ENCODE results near the gene IL18.

Gene IL18

DNA sequence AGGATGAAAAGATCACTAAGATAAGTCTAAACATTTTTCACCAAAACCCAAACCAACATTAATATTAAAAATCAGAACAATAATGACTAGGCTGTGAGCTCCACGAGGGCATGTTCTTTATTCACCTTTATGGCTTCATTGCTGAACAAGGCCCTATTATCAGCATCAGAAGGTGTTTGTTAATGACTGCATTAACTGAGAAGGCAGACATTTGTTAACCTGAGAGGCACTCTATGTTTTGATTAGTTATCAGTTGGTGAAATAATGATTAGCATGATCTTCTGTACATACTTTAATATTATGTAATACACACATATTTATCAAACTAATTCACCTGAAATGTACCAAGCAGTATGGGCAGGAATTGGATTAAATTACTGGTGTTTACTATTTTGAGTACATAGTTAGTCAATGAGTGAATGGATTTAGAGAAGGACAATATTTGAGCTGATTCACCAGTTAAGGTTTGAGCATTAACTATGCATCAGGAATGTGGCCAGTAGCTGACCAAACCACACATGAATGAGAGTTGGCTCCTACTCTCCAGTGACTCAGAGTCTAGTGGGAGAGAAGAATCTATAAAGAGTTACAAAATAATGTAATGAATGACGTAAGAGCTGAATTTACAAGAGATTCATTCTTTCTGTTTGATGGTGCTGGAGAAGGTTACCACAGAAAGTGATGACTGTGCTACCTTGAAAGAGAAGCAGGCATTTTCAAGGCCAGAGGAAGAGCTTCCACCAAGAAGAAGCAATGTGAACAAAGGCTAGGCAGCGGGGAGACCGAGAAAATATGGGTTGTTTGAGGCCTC lies 6.7 kb downstream of the IL18 start:
- CTCF ChIA-PET: interaction anchor here (0.6 to 2.0 kb wide), 3 partner anchors 19 to 477 kb away, joined by 3 to 7 read pairs (median 3); partner anchors contain the start of gene BCO2
- no peak for TF ChIP-seq FOXA1 (IDR thresholded peaks at IDR 0.05)
- no peak for TF ChIP-seq ARNT (IDR thresholded peaks at IDR 0.05)
- no peak for TF ChIP-seq BHLHE40 (IDR thresholded peaks at IDR 0.05; ENCODE audit: borderline replicate concordance)
- no peak for TF ChIP-seq FOXM1 (IDR thresholded peaks at IDR 0.05; ENCODE audit: borderline replicate concordance)
- no peak for TF ChIP-seq CTBP1 (IDR thresholded peaks at IDR 0.05; ENCODE audit: borderline replicate concordance)
- TF ChIP-seq FOXK2 (IDR thresholded peaks at IDR 0.05): no peak
- TF ChIP-seq TARDBP (IDR thresholded peaks at IDR 0.05): no peak
- TF ChIP-seq, protein P1, sequence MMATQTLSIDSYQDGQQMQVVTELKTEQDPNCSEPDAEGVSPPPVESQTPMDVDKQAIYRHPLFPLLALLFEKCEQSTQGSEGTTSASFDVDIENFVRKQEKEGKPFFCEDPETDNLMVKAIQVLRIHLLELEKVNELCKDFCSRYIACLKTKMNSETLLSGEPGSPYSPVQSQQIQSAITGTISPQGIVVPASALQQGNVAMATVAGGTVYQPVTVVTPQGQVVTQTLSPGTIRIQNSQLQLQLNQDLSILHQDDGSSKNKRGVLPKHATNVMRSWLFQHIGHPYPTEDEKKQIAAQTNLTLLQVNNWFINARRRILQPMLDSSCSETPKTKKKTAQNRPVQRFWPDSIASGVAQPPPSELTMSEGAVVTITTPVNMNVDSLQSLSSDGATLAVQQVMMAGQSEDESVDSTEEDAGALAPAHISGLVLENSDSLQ (IDR thresholded peaks at IDR 0.05): no peak
- TF ChIP-seq NFRKB (IDR thresholded peaks at IDR 0.05): no peak
- TF ChIP-seq HDGF (IDR thresholded peaks at IDR 0.05; ENCODE audit: borderline replicate concordance): no peak
- TF ChIP-seq LEF1 (IDR thresholded peaks at IDR 0.05; ENCODE audit: borderline replicate concordance): no peak
- no peak for TF ChIP-seq SP1 (IDR thresholded peaks at IDR 0.05)
- no peak for TF ChIP-seq L3MBTL2 (conservative IDR thresholded peaks at IDR 0.05)
- TF ChIP-seq SUZ12 (IDR thresholded peaks at IDR 0.05): no peak
- TF ChIP-seq ELF4 (IDR thresholded peaks at IDR 0.05): no peak
- no peak for TF ChIP-seq ZNF384 (IDR thresholded peaks at IDR 0.05)
- DNase-seq (ENCODE audit: extremely low spot score): no peak
- POLR2A ChIA-PET: no interaction called here

DNA sequence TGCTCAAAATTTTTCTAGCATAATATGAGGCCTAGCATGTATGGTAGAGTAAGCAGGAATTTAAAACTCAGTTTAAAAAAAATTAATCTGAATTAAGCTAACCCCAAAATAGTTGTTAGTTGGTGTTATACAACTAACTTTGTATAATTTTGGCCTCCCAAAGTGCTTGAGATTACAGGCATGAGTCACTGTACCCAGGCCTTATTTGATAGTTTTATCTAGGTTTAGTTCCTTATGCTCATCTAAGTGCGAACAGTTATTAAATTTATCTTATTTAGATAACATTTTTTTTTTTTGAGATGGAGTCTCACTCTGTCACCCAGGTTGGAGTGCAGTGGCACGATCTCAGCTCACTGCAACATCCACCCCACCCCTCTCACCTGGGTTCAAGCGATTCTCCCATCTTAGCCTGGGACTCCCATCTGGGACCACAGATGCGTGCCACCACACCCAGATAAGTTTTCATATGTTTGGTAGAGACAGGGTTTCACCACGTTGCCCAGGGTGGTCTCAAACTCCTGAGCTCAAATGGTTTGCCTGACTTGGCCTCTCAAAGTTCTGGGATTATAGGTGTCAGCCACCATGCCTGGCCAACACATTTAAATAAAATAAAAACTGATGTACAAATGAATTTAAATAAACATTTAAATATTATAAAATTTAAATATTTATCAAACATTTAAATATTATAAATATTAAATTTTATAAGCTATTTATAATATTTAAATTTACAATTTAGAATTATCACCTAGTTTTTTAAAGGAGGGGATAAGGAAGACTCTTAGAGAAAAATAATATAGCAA lies 7.5 kb downstream of the IL18 start:
- ChIA-PET CTCF (interaction anchor here (0.6 to 2.0 kb wide), 2 partner anchors 19 to 476 kb away, joined by 3 to 7 read pairs; partner anchors contain the start of gene BCO2), POLR2A (no interaction called here)
- no peak for TF ChIP-seq TARDBP (IDR thresholded peaks at IDR 0.05)
- TF ChIP-seq ARNT (IDR thresholded peaks at IDR 0.05): no peak
- TF ChIP-seq LEF1 (IDR thresholded peaks at IDR 0.05; ENCODE audit: borderline replicate concordance): no peak
- no peak for TF ChIP-seq SUZ12 (IDR thresholded peaks at IDR 0.05)
- TF ChIP-seq L3MBTL2 (conservative IDR thresholded peaks at IDR 0.05): no peak
- no peak for TF ChIP-seq ZNF384 (IDR thresholded peaks at IDR 0.05)
- no peak for TF ChIP-seq SP1 (IDR thresholded peaks at IDR 0.05)
- no peak for TF ChIP-seq ELF4 (IDR thresholded peaks at IDR 0.05)
- no peak for TF ChIP-seq BHLHE40 (IDR thresholded peaks at IDR 0.05; ENCODE audit: borderline replicate concordance)
- TF ChIP-seq HDGF (IDR thresholded peaks at IDR 0.05; ENCODE audit: borderline replicate concordance): no peak
- TF ChIP-seq FOXM1 (IDR thresholded peaks at IDR 0.05; ENCODE audit: borderline replicate concordance): no peak
- no peak for TF ChIP-seq NFRKB (IDR thresholded peaks at IDR 0.05)
- TF ChIP-seq FOXA1 (IDR thresholded peaks at IDR 0.05): no peak
- no peak for TF ChIP-seq CTBP1 (IDR thresholded peaks at IDR 0.05; ENCODE audit: borderline replicate concordance)
- no peak for TF ChIP-seq FOXK2 (IDR thresholded peaks at IDR 0.05)
- TF ChIP-seq, protein P1 (IDR thresholded peaks at IDR 0.05): no peak
- no peak for DNase-seq (ENCODE audit: extremely low spot score)

DNA sequence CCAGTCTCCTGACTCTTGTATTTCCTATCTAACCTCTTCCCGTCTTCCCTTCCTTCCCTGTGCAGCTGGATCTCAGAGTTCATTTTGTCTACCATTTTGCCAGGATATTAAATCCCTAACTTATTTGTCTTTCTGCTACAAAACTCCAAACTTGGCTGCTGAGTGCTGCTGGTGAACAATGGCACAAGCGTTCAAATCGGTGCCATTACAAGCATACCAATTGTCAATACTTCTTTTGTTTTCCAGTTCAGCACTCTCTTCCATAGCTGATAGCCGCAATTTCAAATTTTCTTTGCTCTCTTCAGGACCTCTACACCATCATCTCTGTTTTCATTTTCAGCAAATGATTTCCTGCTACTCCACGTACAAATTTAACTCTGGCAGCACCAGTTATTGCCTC lies 13.4 kb downstream of the IL18 start:
- CTCF ChIA-PET: no interaction called here
- TF ChIP-seq ARNT (IDR thresholded peaks at IDR 0.05) (no peak), SUZ12 (IDR thresholded peaks at IDR 0.05) (no peak), FOXK2 (IDR thresholded peaks at IDR 0.05) (no peak), CTBP1 (IDR thresholded peaks at IDR 0.05; ENCODE audit: borderline replicate concordance) (no peak), ZNF384 (IDR thresholded peaks at IDR 0.05) (no peak), FOXA1 (IDR thresholded peaks at IDR 0.05) (no peak), BHLHE40 (IDR thresholded peaks at IDR 0.05; ENCODE audit: borderline replicate concordance) (no peak), HDGF (IDR thresholded peaks at IDR 0.05; ENCODE audit: borderline replicate concordance) (no peak), L3MBTL2 (conservative IDR thresholded peaks at IDR 0.05) (no peak), ELF4 (IDR thresholded peaks at IDR 0.05) (no peak), LEF1 (IDR thresholded peaks at IDR 0.05; ENCODE audit: borderline replicate concordance) (no peak), NFRKB (IDR thresholded peaks at IDR 0.05) (no peak), FOXM1 (IDR thresholded peaks at IDR 0.05; ENCODE audit: borderline replicate concordance) (no peak)
- POLR2A ChIA-PET: no interaction called here
- DNase-seq (ENCODE audit: extremely low spot score): no peak

DNA sequence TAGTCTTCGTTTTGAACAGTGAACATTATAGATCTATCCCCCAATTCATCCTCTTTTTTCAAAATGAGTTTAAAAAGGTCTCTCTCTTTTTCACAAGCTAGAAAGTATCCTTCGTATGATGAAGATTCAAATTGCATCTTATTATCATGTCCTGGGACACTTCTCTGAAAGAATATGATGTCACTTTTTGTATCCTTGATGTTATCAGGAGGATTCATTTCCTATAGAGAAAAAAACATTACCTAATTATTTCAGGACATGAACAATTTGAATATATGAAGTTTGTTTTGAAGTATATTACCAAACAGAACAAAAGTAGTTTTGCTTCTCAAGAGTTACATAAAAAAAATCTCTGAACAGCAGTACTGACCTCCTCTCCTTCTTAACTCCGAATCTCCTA lies 20.3 kb downstream of the IL18 start:
- CTCF ChIA-PET: interaction anchor here (0.6 kb wide), 1 partner anchor 30 kb away, joined by 3 read pairs; no protein-coding TSS in a partner anchor
- TF ChIP-seq ZNF384 (IDR thresholded peaks at IDR 0.05): no peak
- no peak for TF ChIP-seq ARNT (IDR thresholded peaks at IDR 0.05)
- TF ChIP-seq LEF1 (IDR thresholded peaks at IDR 0.05; ENCODE audit: borderline replicate concordance): no peak
- no peak for TF ChIP-seq FOXA1 (IDR thresholded peaks at IDR 0.05)
- no peak for TF ChIP-seq L3MBTL2 (conservative IDR thresholded peaks at IDR 0.05)
- TF ChIP-seq SP1 (IDR thresholded peaks at IDR 0.05): no peak
- TF ChIP-seq FOXM1 (IDR thresholded peaks at IDR 0.05; ENCODE audit: borderline replicate concordance): no peak
- no peak for TF ChIP-seq BHLHE40 (IDR thresholded peaks at IDR 0.05; ENCODE audit: borderline replicate concordance)
- no peak for TF ChIP-seq NFRKB (IDR thresholded peaks at IDR 0.05)
- no peak for TF ChIP-seq HDGF (IDR thresholded peaks at IDR 0.05; ENCODE audit: borderline replicate concordance)
- no peak for TF ChIP-seq CTBP1 (IDR thresholded peaks at IDR 0.05; ENCODE audit: borderline replicate concordance)
- no peak for TF ChIP-seq FOXK2 (IDR thresholded peaks at IDR 0.05)
- TF ChIP-seq, protein P1 (IDR thresholded peaks at IDR 0.05): no peak
- TF ChIP-seq TARDBP (IDR thresholded peaks at IDR 0.05): no peak
- no peak for TF ChIP-seq SUZ12 (IDR thresholded peaks at IDR 0.05)
- no peak for TF ChIP-seq ELF4 (IDR thresholded peaks at IDR 0.05)
- DNase-seq (ENCODE audit: extremely low spot score): no peak
- POLR2A ChIA-PET: no interaction called here

DNA sequence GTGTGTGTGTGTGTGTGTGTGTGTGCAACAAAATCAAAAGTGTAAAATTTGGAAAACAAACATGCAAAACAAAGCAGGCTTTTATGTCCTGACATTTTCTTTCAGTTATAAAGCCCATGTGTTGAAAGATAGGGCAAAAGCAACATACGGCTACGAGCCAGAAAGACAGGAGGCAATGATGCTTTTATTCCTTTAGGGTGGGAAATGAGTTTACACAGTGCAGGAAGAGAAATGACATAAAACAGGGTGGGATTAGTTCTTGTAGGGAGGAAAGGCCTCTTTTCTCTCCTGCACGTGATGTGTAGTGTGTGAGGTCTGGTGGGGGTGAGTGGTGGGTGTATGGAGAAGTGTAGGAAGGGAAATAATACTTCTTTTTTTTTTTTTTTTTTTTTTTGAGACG lies 29.4 kb downstream of the IL18 start:
- no peak for TF ChIP-seq SP1 (IDR thresholded peaks at IDR 0.05)
- no peak for TF ChIP-seq ZNF384 (IDR thresholded peaks at IDR 0.05)
- no peak for TF ChIP-seq HDGF (IDR thresholded peaks at IDR 0.05; ENCODE audit: borderline replicate concordance)
- no peak for TF ChIP-seq FOXK2 (IDR thresholded peaks at IDR 0.05)
- no peak for TF ChIP-seq L3MBTL2 (conservative IDR thresholded peaks at IDR 0.05)
- no peak for TF ChIP-seq SUZ12 (IDR thresholded peaks at IDR 0.05)
- TF ChIP-seq TARDBP (IDR thresholded peaks at IDR 0.05): no peak
- TF ChIP-seq LEF1 (IDR thresholded peaks at IDR 0.05; ENCODE audit: borderline replicate concordance): no peak
- TF ChIP-seq, protein P1 (IDR thresholded peaks at IDR 0.05): no peak
- no peak for TF ChIP-seq ELF4 (IDR thresholded peaks at IDR 0.05)
- CTCF ChIA-PET: no interaction called here
- POLR2A ChIA-PET: no interaction called here
- DNase-seq (ENCODE audit: extremely low spot score): no peak

Measured in HEK293T (cell line).